Cardiac fibroblast (primary cell): ENCODE results near the gene LMO1.

Source experiments
- DNase-seq, 2 donors: peaks; one replicate each; pipeline versions ENCODE4 v3.0.0 to v3.0.0-alpha.2; 2010; ENCODE audit warnings: low read depth in 2 of 2
- H3K4me3 ChIP-seq, 2 donors: replicated peaks in 1 of 2; 1 replicate in 1 of 2; 2 replicates in 1 of 2; pipeline ENCODE4 v1.5.1; 2011; ENCODE audit warnings: low read depth in 2 of 2, low read length in 2 of 2, mild to moderate bottlenecking in 2 of 2, moderate library complexity in 1 of 2
- CTCF ChIP-seq: IDR thresholded peaks from one replicate; pipeline ENCODE4 v1.5.1; 2011; ENCODE audit warnings: low read depth, mild to moderate bottlenecking, low read length, inconsistent platforms

The LMO1 gene

GRCh38 chr11:8203414-8203715 is 60.3 kb downstream of the LMO1 start:
- no peak overlapping the region for H3K4me3 ChIP-seq
- no peak for TF ChIP-seq CTCF
- no peak for DNase-seq

- no peak for DNase-seq
- no peak overlapping the region for H3K4me3 ChIP-seq
- TF ChIP-seq CTCF = no peak
Measured at GRCh38 chr11:8202516-8203413, 60.9 kb downstream of the LMO1 start.

- no peak for TF ChIP-seq CTCF
- no peak for DNase-seq
- H3K4me3 ChIP-seq = no peak overlapping the region
Measured at GRCh38 chr11:8201644-8202365, 61.9 kb downstream of the LMO1 start.

- no peak for TF ChIP-seq CTCF
- H3K4me3 ChIP-seq = no peak overlapping the region
- no peak for DNase-seq
Measured at GRCh38 chr11:8199676-8200075, 64.0 kb downstream of the LMO1 start.

- DNase-seq = no peak
- no peak for TF ChIP-seq CTCF
- no peak overlapping the region for H3K4me3 ChIP-seq
Measured at GRCh38 chr11:8196749-8197148, 66.9 kb downstream of the LMO1 start.

- H3K4me3 ChIP-seq = no peak overlapping the region
- no peak for DNase-seq
- TF ChIP-seq CTCF = no peak
Measured at GRCh38 chr11:8194956-8195355, 68.7 kb downstream of the LMO1 start.
